GM21619 (cell line): ENCODE results near the gene SNAPC2.

Source experiments
- ATAC-seq: cut with Tn5 transposase; IDR thresholded peaks from one replicate; pipeline ENCODE4 v1.9.1; 2021; ENCODE audit not compliant: unreplicated experiment

The SNAPC2 gene, protein sequence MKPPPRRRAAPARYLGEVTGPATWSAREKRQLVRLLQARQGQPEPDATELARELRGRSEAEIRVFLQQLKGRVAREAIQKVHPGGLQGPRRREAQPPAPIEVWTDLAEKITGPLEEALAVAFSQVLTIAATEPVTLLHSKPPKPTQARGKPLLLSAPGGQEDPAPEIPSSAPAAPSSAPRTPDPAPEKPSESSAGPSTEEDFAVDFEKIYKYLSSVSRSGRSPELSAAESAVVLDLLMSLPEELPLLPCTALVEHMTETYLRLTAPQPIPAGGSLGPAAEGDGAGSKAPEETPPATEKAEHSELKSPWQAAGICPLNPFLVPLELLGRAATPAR

DNA sequence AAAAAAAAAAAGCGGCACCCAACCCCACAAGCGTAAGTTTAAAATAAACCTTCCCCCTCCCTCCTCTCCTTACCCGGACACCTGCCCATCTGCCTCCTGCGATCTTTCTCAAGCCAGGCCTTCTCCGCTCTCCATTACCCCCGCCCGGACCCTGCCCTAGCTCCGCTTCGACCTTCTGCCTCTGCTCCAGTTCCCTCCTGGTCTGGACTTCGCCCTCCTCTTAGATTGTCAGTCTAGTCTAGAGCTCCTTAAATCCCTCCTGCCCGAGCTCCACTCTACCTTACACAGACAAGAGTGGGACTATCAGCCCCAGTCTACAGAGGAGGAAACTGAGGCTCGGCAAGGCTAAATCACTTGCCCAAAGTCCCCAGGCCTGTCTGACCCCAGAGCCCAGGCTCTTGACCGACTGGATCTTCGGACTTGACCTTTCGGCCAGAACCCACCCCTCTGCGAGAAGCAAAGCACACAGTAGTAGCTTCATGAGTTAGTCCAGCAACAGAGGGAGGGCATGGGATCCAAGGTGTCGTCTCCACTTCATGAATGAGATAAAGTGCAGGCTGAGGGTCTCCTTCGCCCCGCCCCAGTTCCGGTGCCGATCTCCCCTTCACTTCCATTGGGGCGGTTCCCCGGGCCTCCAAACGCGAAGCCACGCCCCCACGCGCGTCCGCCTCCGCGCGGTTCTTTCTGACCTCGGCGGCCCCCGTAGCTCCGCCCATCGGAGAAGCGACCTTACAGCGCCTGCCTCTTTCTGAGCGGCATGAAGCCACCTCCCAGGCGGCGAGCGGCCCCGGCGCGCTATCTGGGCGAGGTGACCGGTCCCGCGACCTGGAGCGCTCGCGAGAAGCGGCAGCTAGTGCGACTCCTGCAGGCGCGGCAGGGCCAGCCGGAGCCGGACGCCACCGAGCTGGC lies at the start of gene SNAPC2:
Gene SNAPC2 (plus strand): TSS at position 729 of the 909 bp plus-strand sequence. CDS start 29 bp downstream, at position 758.
- peak; percentile 57 for ATAC-seq

DNA sequence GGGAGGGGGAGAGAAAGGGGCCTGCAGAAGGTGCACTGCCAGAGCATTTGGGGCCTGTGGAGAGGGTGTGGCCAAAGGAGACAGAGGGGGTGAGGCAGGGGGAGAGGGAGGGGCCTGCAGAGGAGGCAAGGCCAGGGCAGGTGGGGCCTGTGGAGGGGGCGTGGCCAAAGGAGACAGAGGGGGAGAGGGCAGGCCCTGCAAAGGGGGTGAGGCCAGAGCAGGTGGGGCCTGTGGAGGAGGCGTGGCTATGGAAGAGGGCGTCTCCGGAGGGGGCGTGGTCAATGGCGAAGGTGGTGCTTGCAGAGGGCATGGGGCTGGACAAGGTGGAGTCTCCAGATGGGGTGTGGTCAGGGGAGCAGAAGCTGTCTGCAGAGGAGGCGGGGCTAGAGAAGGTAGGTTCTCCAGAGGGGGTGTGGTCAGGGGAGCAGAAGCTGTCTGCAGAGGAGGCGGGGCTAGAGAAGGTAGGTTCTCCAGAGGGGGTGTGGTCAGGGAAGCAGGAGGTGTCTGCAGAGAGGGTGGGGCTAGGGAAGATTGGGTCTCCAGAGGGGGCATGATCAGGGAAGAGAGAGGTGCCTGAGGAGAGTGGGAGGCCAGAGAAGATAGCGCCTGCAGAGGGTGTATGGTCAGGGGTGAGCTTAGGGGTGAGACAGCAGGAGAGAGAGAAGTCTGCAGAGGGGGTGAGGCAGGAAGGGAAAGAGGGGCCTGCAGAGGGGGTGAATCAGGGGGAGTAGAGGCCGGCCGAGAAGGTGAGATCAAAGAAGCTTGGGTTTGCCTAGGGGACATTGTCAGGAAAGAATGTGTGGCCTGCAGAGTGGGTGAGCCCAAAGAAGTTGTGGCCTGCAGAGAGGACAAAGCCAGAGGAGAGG lies 49.3 kb upstream of the SNAPC2 start:
- ATAC-seq = no peak

DNA sequence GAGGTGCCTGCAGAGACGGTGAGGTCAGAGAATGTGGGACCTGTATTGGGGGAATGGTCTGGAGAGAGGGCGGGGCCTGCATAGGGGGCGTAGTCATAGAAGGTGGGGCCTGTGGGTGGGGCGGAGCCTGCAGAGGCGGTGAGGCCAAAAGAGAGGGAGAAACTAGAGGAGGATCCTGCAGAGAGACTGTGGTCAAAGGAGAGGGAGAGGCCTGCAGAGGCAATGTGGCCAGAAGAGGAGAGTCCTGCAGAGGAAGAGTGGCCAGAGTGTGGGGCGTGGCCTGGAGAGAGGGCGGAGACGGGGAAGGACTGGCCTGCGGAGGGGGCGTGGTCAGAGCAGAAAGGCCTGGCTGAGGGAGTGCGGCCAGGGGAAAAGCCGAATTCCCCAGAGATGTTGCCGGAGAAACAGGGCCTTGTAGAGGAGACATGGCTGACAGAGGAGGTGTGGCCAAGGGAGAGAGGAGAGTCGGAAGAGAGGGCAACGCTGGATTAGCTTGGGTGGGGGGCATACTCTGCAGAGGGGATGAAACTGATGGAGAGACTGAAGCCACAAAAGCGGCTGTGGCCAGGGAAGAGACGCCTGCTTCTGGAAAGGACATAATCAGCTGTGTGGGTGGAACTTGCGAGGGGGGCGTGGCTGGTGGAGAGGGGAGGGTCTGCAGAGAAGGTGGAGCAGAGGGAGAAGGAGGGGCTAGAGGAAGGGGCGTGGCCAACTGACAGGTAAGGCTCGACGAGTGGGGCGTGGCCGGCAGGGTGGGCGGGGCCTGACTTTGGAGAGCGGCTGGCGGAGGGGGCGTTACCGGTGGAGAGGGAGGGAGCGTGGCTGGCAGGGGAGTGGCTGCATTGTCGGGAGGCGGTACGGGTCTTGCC lies 48.5 kb upstream of the SNAPC2 start:
- ATAC-seq = no peak

DNA sequence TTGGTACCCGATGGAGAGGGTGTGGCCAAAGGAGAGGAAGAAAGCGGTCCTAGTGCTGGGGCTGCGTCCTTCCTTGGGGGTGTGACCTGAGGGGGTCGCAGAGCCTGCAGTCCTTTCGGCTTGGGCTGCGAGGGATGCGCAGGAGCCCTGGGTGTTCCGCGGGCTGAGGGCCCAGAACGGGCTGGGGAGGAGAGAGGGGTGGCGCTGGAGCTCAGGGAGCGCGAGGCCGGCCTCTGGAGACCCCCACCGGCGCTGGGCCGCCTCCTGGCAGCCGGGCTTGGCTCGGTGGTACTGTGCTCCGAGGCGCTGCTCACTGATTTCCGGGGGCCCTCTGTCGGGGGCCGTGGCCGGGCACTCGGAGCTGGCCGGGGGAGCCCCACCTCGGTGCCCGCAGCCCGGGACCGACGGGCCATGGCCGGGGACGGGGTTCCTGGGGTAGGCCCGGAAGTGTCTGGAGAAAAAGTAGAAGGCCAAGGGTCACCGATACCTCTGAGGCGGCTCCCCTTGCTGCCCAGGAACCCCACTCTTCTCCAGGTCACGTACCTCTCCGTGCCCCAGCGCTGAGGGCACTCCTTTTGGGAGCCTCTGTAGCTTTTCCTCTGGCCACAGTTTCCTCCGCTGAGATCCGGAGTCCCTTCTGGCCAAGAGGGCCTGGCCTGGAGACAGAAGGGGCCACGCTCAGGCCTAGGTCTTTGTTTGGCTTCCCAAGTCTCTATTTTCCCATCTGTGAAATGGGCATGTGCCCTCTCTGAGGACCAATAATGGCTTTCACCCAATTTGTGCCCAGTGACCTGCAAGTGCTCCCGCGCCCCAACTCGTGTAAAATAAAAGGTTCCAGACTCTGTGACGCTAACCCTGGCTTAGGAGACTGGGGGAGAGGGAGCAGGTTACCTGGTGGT lies 47.6 kb upstream of the SNAPC2 start:
- no peak for ATAC-seq

DNA sequence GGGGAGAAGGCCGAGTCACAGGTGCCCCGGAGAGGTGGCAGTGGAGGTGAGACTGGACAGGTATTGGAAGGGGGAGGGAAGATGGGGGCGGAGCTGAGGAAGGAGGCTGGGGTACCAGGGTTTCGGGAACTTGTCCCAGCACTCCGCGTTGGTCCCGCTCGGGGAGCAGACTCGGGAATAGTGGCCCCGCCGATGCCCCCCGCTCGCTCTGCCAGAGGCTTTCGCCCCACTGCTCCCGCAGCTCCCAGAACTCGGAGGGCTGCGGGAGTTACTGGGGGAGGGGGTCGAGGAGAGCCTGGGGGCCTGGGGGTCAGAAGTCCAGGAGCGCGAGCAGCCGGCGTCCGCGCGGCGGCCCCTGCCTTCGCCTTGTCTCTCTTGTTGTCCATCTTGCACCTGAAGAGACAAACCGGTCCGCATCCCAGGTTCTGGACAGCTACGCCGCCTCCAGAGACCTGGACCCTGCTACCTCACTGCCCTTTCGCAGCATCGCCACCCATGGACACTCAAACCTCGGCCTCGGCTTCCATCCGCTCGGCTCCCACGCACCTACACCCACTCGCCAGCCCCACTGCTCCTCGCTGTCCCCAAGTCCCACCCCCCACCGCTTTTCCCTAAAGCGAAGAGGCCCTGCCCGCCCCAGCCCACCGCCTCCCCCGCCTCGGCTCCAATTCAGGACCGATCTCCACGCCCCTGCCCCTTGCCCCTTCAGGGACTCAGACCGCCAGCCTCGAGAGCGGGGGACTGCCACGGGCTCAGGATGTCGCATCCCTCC lies 46.6 kb upstream of the SNAPC2 start:
- ATAC-seq = no peak

DNA sequence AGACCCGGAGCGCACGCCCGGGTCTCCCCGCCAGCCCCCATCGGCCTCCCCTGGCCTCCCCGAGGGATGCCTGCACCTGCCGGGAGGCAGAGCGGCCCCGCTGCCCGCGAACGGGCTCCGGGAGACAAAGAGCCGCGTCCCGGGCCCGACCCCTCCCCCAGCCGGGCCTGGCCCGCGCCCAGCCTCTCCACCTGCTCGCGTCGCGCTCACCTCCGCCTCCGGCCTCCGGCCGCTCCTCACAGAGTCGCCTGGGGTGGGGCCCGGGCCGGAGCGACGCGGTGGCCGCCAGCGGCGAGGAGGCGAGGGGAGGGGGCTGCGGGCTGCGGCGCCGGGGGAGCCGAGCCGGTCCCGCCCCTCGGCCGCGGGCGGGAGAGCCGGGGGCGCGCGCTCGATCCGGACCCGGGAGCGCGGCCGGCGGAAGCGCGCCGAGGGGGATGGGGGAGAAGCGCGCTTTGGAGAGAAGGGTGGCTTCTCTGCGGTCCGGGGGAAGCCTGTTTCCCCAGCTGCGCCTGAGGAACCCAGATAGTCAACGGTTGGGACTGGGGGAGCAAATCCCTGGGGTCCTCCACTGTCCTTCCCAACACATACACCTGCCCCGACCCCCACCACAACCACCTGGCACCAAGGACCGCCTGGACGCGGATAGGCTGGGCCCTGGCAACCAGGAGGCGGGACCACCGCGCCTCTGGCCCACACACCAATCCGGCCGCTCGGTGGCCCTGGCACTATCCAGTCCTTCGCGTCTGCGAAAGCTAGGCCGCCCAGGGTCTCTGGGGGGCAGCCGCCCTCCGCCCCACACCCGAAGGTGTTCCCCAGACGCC lies 45.9 kb upstream of the SNAPC2 start, which contains the start of gene PRR36:
Gene PRR36 (minus strand): TSS at position 315 of the 821 bp plus-strand sequence. CDS start 701 bp downstream, outside the sequence.
- ATAC-seq = no peak

DNA sequence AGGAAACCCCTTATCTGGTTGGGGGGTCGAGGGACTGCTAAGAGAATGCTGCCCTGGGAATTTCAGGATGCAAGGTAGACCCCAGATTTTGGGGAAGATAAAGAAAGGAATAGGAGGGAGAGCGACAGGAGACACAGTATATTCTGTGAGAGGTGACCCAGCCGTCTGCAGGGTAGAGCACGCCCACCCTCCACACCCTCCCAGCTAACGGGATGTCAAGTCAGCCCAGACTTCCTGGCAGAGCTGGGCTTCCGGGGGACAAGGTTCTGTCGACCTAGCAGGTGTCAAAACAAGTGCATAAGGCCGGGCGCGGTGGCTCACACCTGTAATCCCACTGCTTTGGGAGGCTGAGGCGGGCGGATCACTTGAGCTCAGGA lies 45.3 kb upstream of the SNAPC2 start:
- ATAC-seq = no peak

DNA sequence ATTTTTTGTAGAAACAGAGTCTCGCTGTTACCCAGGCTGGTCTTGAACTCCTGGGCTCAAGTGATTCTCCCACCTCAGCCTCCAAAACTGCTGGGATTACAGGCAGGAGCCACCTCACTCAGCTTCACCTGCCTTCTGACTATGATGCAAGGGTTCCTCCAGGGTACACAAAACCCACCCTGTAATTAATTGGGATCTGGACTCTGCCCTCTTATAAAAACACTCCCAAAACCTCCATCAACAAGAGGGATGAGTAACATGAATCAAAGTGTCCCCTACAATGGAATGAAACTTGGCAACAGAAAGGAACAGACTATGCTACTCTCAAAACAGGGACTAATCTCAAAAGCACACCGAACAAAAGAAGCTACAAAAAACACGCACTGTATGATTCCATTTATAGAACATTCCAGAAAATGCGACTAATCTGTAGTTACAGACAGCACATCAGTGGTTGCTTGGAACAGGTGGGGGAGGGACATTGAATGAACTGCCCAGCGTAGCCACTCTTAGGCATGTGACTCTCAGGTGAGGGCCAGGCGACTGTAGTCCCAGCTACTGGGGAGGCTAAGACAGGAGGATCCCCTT lies 42.8 kb upstream of the SNAPC2 start:
- no peak for ATAC-seq

DNA sequence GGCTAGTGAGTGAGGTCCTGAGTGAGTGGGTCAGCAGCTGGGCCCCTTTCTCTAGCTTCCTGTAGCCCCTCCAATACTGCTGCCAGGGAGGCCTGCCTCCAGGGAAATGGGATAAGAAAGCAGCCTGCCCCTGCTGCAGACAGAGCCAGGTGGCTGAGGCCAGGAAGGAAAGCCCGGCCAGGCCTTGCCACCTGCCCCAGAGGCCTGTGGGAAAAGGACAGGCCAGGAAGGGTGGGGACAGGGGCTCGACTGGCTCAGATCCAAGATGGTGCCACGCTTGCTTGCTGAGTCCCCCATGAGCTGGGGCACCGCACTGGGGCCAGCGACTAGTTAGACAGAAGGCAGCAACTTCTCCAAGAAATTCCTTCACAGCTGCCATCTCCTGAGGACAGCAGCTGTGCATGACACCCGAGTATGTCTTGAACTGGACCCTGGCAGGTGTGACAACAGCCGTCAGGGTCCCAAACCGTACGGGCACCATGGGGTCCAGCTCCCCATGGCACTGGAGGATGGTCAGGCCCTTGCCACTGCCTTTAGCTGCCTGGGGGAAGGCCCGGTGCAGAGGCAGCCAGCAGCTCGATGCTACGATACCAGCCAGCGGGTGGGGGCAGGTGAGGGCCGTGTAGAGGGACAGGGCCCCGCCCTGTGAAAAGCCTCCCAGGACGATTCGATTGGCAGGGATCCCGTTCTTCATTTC lies 40.9 kb upstream of the SNAPC2 start:
- no peak for ATAC-seq

DNA sequence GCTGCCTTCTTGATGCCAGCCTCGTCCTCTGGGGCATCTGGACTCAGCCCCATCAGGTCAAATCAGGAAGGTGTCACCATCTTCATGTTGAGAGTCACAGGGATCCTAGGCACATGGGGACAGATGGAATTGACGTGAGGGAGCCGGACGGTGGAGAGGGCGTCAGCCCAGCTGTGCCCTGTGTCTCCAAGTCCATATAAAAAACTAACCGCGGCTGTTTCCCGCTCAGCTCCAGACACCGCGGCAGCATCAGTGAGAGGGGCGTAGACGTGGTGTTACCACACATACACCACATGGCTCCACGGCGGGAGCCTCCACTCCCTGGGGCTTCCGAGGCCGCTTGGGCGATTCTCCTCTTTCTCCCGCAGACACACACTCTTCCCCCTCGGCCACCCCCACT lies 40.3 kb upstream of the SNAPC2 start:
- ATAC-seq = no peak

DNA sequence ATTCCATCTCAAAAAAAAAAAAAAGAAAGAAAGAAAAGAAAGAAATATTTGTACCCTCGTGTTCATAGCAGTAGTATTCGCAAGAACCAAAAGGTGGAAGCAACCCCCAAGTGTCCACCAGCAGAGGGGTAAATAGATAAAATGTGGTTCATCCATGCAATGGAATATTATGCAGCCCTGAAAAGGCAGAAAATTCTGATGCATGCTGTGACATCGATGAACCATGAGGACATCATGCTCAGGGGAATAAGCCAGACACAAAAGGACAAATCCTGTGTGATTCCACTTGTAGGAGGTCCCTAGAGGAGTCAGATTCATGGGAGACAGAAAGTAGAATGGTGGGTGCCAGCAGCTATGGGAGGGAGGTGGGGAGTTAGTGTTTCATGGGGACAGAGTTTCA lies 38.2 kb upstream of the SNAPC2 start:
- ATAC-seq = no peak

DNA sequence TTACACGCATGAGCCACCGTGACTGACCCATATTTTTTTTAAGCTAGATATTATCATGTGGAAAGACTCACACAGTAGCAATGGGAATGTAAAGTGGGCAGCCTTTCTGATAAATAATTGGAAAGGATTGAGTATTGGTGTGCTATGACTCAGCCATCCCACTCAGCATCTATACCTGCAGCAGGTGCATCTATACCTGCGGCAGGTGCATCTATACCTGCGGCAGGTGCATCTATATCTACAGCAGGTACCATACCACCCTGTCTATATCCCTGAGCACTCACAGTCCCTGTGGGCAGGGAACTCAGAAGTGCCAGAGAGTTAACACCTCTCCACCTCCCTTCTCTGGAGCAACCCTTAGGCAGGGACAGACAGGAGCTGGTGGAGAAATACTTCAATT lies 37.0 kb upstream of the SNAPC2 start:
- no peak for ATAC-seq

DNA sequence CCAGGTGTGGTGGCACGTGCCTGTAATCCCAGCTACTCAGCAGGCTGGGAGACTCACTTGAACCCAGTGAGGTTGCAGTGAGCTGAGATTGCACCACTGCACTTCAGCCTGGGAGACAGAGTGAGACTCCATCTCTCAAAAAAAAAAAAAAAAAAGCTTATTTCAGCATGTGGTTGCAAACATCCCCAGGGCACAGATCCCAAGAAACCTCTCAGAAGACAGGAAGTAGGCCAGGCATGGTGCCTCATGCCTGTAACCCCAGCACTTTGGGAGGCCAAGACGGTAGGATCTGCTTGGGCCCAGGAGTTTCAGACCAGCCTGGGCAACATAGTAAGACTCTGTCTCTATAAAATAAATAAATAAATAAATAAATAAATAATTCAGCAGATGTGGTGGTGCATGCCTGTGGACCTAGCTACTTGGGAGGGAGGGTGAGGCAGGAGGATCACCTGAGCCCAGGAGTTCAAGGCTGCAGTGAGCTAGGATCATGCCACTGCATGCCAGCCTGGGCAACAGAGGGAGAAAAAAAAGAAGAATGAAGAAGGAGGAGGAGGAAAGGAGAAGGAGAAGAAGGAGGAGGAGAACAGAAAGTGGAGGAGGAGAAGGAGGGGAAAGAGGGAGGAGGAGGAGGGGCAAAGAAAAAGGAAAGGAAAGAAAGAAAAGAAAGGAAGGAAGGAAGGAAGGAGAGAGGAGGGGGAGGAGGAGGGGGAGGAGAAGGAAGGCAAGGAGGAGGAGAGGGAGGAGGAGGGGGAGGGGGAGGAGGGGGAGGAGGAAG lies 36.2 kb upstream of the SNAPC2 start:
- no peak for ATAC-seq

DNA sequence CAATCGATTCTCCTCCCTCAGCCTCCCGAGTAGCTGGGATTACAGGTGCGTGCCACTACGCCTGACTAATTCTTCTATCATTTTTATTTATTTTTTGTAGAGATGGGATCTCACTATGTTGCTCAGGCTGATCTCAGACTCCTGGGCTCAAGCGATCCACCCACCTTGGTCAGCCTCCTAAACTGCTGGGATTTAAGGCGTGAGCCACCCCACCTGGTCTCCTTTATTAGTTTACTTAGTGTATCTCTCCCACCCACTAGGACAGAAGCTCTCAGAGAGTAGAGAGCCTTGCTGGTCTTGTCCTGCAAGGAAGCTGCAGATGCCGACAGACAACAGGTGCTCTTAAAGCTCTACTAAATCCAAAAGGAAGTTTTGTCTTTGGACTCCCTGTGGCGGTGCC lies 34.3 kb upstream of the SNAPC2 start:
- ATAC-seq = no peak

DNA sequence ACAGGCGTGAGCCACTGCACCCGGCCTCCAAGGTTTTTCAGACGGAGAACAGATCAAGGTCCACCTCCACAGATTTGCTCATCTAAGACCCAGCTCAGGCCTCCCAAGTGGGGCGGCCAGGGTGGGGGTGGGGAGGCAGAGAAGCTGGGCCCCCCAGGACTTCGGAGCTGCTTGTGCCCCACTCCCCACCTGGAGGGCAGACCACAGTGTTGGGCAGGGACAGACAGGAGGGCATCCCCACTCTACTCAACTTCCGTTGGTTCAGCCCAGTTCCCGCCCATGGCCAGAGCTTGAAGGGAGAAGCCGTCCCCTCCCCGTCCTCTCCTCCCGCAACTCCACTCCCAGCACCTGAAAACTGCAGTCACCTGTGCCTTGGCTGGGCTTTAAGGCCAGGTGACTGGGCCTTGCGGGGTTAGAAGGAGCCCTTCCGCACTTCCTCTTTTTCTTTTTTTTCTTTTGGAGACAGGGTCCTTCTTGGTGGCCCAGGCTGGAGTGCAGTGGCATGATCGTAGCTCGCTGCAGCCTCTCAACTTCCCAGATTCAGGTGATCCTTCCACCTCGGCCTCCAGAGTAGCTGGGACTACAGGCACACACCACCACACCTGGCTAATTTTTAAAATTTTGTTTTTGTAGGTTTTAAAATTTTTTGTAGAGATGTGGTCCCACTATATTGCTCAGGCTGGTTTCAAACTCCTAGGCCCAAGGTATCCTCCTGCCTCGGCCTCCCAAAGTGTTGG lies 32.6 kb upstream of the SNAPC2 start:
- ATAC-seq = no peak
